NK-92 (cell line): ENCODE data around the gene RBM34.
"Not testable (repeated sequence)": the region's sequence is repeated elsewhere in the genome, so short reads cannot be mapped to it uniquely, and the experiment has no call there.

Experiments
- DNase-seq: peaks from one replicate; lab custom pipeline; 2025; ENCODE audit not compliant: unreplicated experiment; lab: John Stamatoyannopoulos, UW

Gene RBM34

GRCh38 chr1:235093013-235093695, 67.9 kb downstream of the RBM34 start:
- no peak for DNase-seq

- not testable (repeated sequence) for DNase-seq
Measured at GRCh38 chr1:235092415-235092814, 68.6 kb downstream of the RBM34 start.

- DNase-seq, result not testable (repeated sequence)
Measured at GRCh38 chr1:235092045-235092406, 69.0 kb downstream of the RBM34 start.

- DNase-seq, result not testable (repeated sequence)
Measured at GRCh38 chr1:235091319-235092044, 69.6 kb downstream of the RBM34 start.

DNA sequence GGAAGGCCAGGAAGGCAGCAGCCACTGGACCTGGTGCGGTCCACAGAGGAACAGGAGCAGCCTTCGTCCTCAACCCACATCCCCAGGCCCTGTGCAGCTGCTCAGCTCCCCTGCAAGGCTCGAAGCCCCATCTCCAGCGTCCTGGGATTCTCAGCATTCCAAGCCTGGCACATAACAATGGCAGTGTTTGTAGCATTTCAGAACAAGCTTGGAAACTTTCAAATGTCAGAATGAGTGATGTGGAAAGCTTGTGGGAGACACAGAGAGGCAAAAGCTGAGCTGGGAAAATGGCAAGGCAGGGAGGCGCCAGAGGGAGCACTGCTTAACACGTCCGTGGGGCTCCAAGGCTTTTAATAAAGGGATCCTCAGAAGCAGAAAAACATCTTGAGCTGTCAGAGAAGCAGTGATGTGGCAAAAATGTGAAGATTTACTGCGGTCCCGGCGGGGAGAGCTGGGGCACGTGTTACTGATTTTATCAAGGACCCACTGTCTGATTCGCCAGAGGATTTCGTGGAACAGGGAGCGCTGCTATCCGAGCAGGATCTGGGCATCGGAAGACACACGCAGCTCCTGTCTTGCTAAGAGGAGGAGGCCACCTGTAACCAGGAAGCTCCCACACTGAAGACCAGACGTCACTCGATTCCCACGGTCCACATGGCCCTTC, 70.5 kb downstream of the RBM34 start:
- DNase-seq, result no peak

- no peak for DNase-seq
Measured at GRCh38 chr1:235088907-235089306, 72.1 kb downstream of the RBM34 start.

- no peak for DNase-seq
Measured at GRCh38 chr1:235088430-235088829, 72.6 kb downstream of the RBM34 start.

DNA sequence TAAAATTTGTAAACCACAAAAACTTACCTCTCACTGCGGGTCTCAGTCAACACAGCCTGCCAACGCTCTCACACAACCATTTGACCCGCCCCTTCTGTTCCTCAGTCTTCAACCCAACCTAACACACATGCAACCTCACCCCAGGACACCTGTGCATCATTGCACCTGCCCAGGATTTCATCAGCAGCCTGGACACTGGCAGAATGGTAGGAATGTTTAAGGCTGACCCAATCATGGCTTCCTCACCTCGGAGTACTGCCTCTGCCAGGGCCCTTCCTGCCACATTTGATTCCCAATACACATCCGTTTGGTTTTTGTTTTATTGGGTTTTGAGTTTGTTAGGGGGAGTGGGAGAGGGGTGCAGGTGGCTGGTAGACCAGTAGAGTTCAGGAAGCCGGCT, 73.1 kb downstream of the RBM34 start:
- DNase-seq, result no peak

DNA sequence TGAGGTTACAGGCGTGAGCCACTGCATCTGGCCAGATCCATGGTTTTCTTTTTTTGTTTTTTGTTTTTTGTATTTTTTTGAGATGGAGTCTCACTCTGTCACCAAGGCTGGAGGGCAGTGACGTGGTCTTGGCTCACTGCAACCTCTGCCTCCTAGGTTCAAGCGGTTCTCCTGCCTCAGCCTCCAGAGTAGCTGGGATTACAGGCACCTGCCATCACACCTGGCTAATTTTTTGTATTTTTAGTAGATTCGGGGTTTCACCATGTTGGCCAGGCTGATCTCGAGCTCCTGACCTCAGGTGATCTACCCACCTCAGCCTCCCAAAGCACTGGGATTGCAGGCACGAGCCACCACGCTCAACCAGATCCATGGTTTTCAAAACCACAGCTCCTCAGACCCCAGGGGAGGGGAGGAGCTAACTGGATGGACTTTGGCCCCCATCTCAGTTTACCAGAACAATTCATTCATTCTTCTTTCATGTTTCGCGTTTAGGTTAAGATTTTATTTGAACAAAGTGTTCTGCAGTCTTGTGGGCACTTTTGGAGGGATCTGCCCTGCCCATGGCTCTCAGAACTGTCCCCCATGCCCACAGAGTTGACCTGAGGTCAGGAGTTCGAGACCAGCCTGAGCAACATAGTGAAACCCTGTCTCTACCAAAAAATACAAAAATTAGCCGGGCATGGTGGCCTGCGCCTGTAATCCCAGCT, 75.5 kb downstream of the RBM34 start:
- DNase-seq, result not testable (repeated sequence)
